Peyer's patch (tissue), 4 donors: ENCODE data around the gene GNG7.
"Not testable (repeated sequence)": the region's sequence is repeated elsewhere in the genome, so short reads cannot be mapped to it uniquely, and the experiment has no call there.

Experiments
- CTCF ChIP-seq, 6 experiments: fragments of 450-650 bp in 4 of 6; fragments of 200-600 bp in 2 of 6; sonication (generic) in 1 of 6; IDR thresholded peaks; one replicate each; pipeline ENCODE4 v1.5.1; 2017 to 2019; ENCODE audit warnings: antibody characterized with exemption in 6 of 6, mild to moderate bottlenecking in 3 of 6, moderate library complexity in 1 of 6
- POLR2A ChIP-seq, 2 donors: fragments of 450-650 bp; IDR thresholded peaks; one replicate each; pipeline ENCODE4 v1.5.1; 2017; ENCODE audit warnings: antibody characterized with exemption in 2 of 2, mild to moderate bottlenecking in 2 of 2, moderate library complexity in 2 of 2

GRCh38 chr19:2651002-2651733 lies 51.3 kb downstream of the GNG7 start:
- not testable (repeated sequence) for TF ChIP-seq CTCF, POLR2A (IDR thresholded peaks at IDR 0.05)
